ENCODE results near the gene ITIH4. TPM values are rescaled to one million over a fixed set of nuclear protein-coding genes. Genes with fewer than 3 reads are reported as not detected.

The ITIH4 gene
- total RNA-seq, 1 donor = 1.3 TPM

DNA sequence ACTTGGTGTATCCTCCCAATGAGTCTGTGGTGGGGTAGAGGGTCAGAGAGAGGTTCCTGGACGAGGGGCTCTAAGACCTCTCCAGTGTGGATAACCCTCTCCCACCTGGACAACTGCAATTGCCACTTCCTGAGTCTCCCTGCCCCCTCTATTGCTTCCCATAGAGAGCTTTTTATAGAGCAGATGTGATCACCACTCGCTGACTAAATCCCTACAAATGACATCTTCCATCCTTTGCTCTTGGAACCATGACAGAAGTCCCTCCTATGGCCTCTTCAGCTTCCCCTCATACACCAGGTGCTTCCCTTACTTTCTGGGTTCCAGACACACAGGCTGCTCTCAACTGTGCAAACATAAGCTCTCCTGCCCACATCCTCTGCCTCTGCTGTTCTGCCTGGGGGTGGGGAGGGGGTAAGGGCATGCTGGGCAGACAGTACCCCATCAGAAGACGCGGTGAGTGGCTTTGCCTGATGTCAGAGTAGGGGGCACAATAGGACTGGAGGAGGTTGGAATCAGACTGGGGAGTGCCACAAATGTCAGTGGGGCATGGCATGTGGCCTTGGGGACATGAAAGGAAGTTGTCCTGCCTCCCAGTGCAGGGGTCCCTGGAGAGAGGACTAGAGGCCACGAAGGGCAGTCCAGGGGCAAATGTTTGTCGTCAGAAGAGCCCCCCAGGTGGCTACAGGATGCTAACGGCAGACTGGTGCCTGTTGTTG lies 20.7 kb downstream of the ITIH4 start:
- TF ChIP-seq, protein P1, sequence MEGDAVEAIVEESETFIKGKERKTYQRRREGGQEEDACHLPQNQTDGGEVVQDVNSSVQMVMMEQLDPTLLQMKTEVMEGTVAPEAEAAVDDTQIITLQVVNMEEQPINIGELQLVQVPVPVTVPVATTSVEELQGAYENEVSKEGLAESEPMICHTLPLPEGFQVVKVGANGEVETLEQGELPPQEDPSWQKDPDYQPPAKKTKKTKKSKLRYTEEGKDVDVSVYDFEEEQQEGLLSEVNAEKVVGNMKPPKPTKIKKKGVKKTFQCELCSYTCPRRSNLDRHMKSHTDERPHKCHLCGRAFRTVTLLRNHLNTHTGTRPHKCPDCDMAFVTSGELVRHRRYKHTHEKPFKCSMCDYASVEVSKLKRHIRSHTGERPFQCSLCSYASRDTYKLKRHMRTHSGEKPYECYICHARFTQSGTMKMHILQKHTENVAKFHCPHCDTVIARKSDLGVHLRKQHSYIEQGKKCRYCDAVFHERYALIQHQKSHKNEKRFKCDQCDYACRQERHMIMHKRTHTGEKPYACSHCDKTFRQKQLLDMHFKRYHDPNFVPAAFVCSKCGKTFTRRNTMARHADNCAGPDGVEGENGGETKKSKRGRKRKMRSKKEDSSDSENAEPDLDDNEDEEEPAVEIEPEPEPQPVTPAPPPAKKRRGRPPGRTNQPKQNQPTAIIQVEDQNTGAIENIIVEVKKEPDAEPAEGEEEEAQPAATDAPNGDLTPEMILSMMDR (IDR thresholded peaks at IDR 0.05; ENCODE audit: insufficient read depth, low read depth, low read length) = no peak
- no peak for DNase-seq (ENCODE audit: low read depth)
- no peak overlapping the region for H3K4me3 ChIP-seq (ENCODE audit: low read depth, low read length)

DNA sequence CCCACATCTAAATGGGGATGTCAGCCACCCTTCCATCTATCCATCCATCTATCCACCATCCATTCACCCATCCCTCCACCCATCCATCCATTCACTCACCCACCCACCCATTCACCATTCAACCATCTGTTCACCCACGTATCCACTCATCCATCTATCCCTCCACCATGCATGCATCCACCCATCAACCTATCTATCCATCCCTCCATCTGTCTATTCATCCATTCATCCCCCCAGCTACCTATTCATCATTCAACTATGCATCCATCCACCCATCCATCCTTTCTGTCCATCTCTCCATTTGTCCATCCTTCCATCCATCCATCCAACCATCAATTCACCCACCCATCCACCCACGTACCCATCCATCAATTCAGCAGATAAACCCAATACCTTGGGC lies 21.3 kb downstream of the ITIH4 start:
- DNase-seq (ENCODE audit: low read depth) = no peak
- TF ChIP-seq, protein P1 (IDR thresholded peaks at IDR 0.05; ENCODE audit: insufficient read depth, low read depth, low read length) = no peak
- no peak overlapping the region for H3K4me3 ChIP-seq (ENCODE audit: low read depth, low read length)

DNA sequence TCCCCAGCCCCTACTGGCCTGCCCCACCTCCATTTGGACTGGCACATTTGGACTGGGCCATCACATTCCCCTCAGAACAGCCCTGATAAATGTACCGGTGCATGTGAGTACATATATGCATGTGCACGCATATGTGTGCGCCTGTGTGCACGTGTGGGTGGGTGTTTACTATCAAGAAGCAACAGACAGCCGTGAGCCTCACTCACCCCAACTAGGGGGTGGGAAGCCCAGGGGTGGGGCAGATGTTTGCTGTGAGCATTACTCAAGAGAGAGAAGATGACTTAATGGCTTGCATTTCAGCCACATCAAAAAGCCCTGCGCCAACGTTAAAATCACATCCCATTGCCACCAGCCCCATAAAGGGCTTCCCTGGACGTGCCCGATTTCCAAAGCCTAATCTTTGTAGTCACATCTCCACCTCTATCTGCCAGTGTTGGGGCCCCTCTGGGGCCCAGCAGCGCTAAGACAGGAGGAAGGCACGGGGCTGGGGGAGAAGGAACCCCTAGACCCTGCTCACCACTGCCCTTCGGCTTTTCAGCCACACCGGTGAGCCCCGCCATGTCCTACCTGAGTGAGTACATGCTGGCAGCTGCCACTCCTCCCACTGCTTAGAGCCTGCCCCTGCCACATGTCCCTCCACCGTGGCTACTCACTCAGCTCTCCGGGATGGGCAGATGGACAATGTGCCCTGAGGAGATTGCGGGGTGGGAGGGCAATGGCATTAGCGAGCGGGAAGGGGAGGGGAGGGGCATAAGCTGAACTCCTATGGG lies 25.0 kb downstream of the ITIH4 start:
- H3K4me3 ChIP-seq (ENCODE audit: low read depth, low read length) = no peak overlapping the region
- TF ChIP-seq, protein P1 (IDR thresholded peaks at IDR 0.05; ENCODE audit: insufficient read depth, low read depth, low read length) = no peak
- no peak for DNase-seq (ENCODE audit: low read depth)

DNA sequence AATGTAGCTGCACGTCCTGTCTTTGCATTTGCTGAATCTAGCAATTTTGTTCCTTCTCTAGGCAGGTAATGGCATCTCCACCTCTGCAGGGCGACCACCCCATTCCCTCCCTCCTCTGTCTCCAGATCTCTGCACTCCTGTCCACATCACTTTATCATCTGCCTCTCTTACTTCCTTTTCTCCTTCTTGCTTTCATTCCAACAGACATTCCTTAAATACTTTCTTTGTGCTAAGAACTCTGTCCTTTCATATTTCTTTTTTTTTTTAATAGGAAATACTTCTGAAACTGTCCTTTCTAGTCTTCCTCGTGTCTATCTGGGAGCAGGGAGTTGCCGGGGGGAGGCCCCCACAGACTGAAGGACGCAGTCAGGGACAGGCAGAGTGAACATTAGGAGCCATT lies 28.6 kb downstream of the ITIH4 start:
- TF ChIP-seq, protein P1 (IDR thresholded peaks at IDR 0.05; ENCODE audit: insufficient read depth, low read depth, low read length) = no peak
- DNase-seq (ENCODE audit: low read depth) = peak; percentile 2
- no peak overlapping the region for H3K4me3 ChIP-seq (ENCODE audit: low read depth, low read length)

DNA sequence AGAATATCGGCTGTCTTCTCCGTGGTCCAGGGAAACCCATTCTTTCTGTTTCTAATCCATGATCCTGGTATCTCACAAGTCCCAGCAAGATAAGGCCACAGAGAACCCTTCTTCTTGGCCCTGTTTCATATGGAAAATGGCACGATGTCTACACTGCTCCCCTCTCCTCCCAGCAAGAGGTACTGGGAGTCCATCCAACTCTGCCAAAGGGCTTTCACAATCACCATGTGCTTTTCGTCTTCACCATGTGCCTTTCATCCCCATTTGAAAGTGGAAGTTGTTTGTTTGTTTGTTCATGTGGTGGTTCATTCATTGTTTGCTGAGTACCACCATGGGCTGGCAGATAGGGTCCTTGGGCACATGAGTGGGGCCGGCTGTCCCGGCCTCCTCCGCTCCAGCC lies 30.4 kb downstream of the ITIH4 start:
- no peak overlapping the region for H3K4me3 ChIP-seq (ENCODE audit: low read depth, low read length)
- TF ChIP-seq, protein P1 (IDR thresholded peaks at IDR 0.05; ENCODE audit: insufficient read depth, low read depth, low read length) = no peak
- DNase-seq (ENCODE audit: low read depth) = peak; percentile 19

DNA sequence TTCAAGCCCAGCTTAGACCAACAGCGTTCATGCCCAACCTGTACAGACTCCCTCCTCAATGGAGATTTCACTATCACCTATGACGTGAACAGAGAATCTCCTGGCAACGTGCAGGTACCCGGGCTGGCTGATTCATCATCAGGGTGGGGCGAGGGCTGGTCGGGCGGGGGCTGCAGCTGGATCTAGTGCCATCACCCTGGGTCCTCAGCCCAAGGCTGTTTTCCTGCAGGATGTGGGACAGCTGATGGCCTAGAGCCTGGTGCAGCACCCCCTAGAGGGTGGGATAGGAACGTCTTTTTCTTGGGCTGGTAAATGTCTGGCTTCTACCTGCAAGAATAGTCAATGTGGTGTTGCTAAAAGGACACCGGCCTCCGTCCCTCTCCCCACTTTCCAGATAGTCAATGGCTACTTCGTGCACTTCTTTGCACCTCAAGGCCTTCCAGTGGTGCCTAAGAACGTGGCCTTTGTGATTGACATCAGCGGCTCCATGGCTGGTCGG lies 31.4 kb downstream of the ITIH4 start:
- DNase-seq (ENCODE audit: low read depth) = peak; percentile 8
- H3K4me3 ChIP-seq (ENCODE audit: low read depth, low read length) = no peak overlapping the region
- TF ChIP-seq, protein P1 (IDR thresholded peaks at IDR 0.05; ENCODE audit: insufficient read depth, low read depth, low read length) = peak; percentile 54

Data from fibroblast of villous mesenchyme (primary cell).